ENCODE measurements around the gene FAT1. TPM values are rescaled to one million over a fixed set of nuclear protein-coding genes. Genes with fewer than 3 reads are reported as not detected.

The FAT1 gene
- total RNA-seq, 4 donors from 2014 or later: 91.2 to 133 (median 105) TPM

- peaks cover 15% of the 10 kb centered on the region for H3K36me3 ChIP-seq
- no peaks in the 10 kb centered on the region for H3K27me3 ChIP-seq
- DNase-seq (ENCODE audit: low spot score in 2 of 2): no peak
- H3K4me1 ChIP-seq: peaks cover 18% of the 10 kb centered on the region
- TF ChIP-seq CTCF (IDR thresholded peaks at IDR 0.05): no peak
- no peak for TF ChIP-seq EP300 (IDR thresholded peaks at IDR 0.05)
- no peak for TF ChIP-seq POLR2AphosphoS5 (IDR thresholded peaks at IDR 0.05)
- TF ChIP-seq POLR2A (IDR thresholded peaks at IDR 0.05): no peak
- no peak overlapping the region for H3K4me3 ChIP-seq
- whole genome bisulfite sequencing: 57% methylated on average over 7 of the region's 7 CpGs
- no peaks in the 10 kb centered on the region for H3K9me3 ChIP-seq
- H3K27ac ChIP-seq: no peak overlapping the region
Observed at GRCh38 chr4:186712690-186713089, 11.0 kb downstream of the FAT1 start.

- TF ChIP-seq POLR2AphosphoS5 (IDR thresholded peaks at IDR 0.05) (no peak), EP300 (IDR thresholded peaks at IDR 0.05) (no peak), POLR2A (IDR thresholded peaks at IDR 0.05) (no peak), CTCF (IDR thresholded peaks at IDR 0.05) (no peak)
- H3K9me3 ChIP-seq: no peaks in the 10 kb centered on the region
- peaks cover 18% of the 10 kb centered on the region for H3K4me1 ChIP-seq
- H3K36me3 ChIP-seq: peaks cover 27% of the 10 kb centered on the region
- H3K4me3 ChIP-seq: no peak overlapping the region
- WGBS: 75% methylated on average over 5 of the region's 5 CpGs
- no peak for DNase-seq (ENCODE audit: low spot score in 2 of 2)
- no peak overlapping the region for H3K27ac ChIP-seq
- no peaks in the 10 kb centered on the region for H3K27me3 ChIP-seq
Observed at GRCh38 chr4:186710521-186711119, 13.0 kb downstream of the FAT1 start.

- Histone ChIP-seq H3K4me3 (no peak overlapping the region), H3K36me3 (peaks cover 27% of the 10 kb centered on the region), H3K4me1 (peaks cover 18% of the 10 kb centered on the region), H3K27me3 (no peaks in the 10 kb centered on the region), H3K27ac (no peak overlapping the region), H3K9me3 (no peaks in the 10 kb centered on the region)
- no peak for TF ChIP-seq CTCF (IDR thresholded peaks at IDR 0.05)
- no peak for TF ChIP-seq EP300 (IDR thresholded peaks at IDR 0.05)
- no peak for TF ChIP-seq POLR2A (IDR thresholded peaks at IDR 0.05)
- TF ChIP-seq POLR2AphosphoS5 (IDR thresholded peaks at IDR 0.05): no peak
- no peak for DNase-seq (ENCODE audit: low spot score in 2 of 2)
- 77% methylated on average over 9 of the region's 9 CpGs for WGBS
Observed at GRCh38 chr4:186709517-186709916, 14.1 kb downstream of the FAT1 start.

GRCh38 chr4:186708554-186708953, 15.1 kb downstream of the FAT1 start:
- TF ChIP-seq POLR2A (IDR thresholded peaks at IDR 0.05): no peak
- no peak for TF ChIP-seq EP300 (IDR thresholded peaks at IDR 0.05)

GRCh38 chr4:186707996-186708395, 15.7 kb downstream of the FAT1 start:
- no peaks in the 10 kb centered on the region for H3K27me3 ChIP-seq
- WGBS: 92% methylated on average over 16 of the region's 16 CpGs
- peaks cover 30% of the 10 kb centered on the region for H3K4me1 ChIP-seq
- no peak for DNase-seq (ENCODE audit: low spot score in 2 of 2)
- no peak overlapping the region for H3K4me3 ChIP-seq
- peaks cover 27% of the 10 kb centered on the region for H3K36me3 ChIP-seq
- TF ChIP-seq CTCF (IDR thresholded peaks at IDR 0.05): no peak
- no peak for TF ChIP-seq EP300 (IDR thresholded peaks at IDR 0.05)
- TF ChIP-seq POLR2AphosphoS5 (IDR thresholded peaks at IDR 0.05): no peak
- TF ChIP-seq POLR2A (IDR thresholded peaks at IDR 0.05): no peak
- H3K27ac ChIP-seq: no peak overlapping the region
- H3K9me3 ChIP-seq: no peaks in the 10 kb centered on the region

More at GRCh38 chr4:186708554-186708953, 15.1 kb downstream of the FAT1 start:
- Histone ChIP-seq H3K4me3 (no peak overlapping the region), H3K36me3 (peaks cover 27% of the 10 kb centered on the region), H3K27me3 (no peaks in the 10 kb centered on the region), H3K4me1 (peaks cover 28% of the 10 kb centered on the region), H3K27ac (no peak overlapping the region), H3K9me3 (no peaks in the 10 kb centered on the region)
- no peak for DNase-seq (ENCODE audit: low spot score in 2 of 2)
- 92% methylated on average over 6 of the region's 6 CpGs for WGBS

GRCh38 chr4:186707574-186707973, 16.1 kb downstream of the FAT1 start:
- 90% methylated on average over 6 of the region's 6 CpGs for WGBS
- peaks cover 32% of the 10 kb centered on the region for H3K4me1 ChIP-seq

More at GRCh38 chr4:186707574-186707973, 16.1 kb downstream of the FAT1 start:
- H3K27ac ChIP-seq: no peak overlapping the region
- H3K36me3 ChIP-seq: peaks cover 27% of the 10 kb centered on the region
- TF ChIP-seq CTCF (IDR thresholded peaks at IDR 0.05): no peak
- no peaks in the 10 kb centered on the region for H3K27me3 ChIP-seq
- no peak for DNase-seq (ENCODE audit: low spot score in 2 of 2)
- H3K4me3 ChIP-seq: no peak overlapping the region
- no peaks in the 10 kb centered on the region for H3K9me3 ChIP-seq

Measured in suprapubic skin (tissue), 4 donors.